Muscle layer of duodenum (tissue), 2 donors: ENCODE data around the gene SRD5A3.

ENCODE experiments used
- H3K27ac ChIP-seq: one replicate; pipeline ENCODE4 v1.7.0; 2013; ENCODE audit warnings: mild to moderate bottlenecking, low read length
- H3K27me3 ChIP-seq: one replicate; pipeline ENCODE4 v1.7.0; 2013; ENCODE audit warnings: low read depth, mild to moderate bottlenecking, control low read depth, low read length
- H3K36me3 ChIP-seq, 2 donors: one replicate each; pipeline ENCODE4 v1.7.0; 2013; ENCODE audit warnings: low read length in 2 of 2, control low read depth in 1 of 2, mild to moderate bottlenecking in 1 of 2; ENCODE audit not compliant: insufficient read depth in 2 of 2, control insufficient read depth in 1 of 2
- H3K4me1 ChIP-seq, 2 donors: one replicate each; pipeline ENCODE4 v1.7.0; 2013; ENCODE audit warnings: low read length in 2 of 2, mild to moderate bottlenecking in 2 of 2, control low read depth in 1 of 2, moderate library complexity in 1 of 2; ENCODE audit not compliant: insufficient read depth in 2 of 2, control insufficient read depth in 1 of 2
- H3K4me3 ChIP-seq, 2 donors: one replicate each; pipeline ENCODE4 v1.7.0; 2013; ENCODE audit warnings: low read length in 2 of 2, low read depth in 1 of 2, mild to moderate bottlenecking in 1 of 2
- H3K9me3 ChIP-seq, 2 donors: one replicate each; pipeline ENCODE4 v1.7.0; 2013; ENCODE audit warnings: low read length in 2 of 2, control low read depth in 1 of 2, mild to moderate bottlenecking in 1 of 2; ENCODE audit not compliant: control insufficient read depth in 1 of 2
- donor health status: healthy.

SRD5A3 gene

DNA sequence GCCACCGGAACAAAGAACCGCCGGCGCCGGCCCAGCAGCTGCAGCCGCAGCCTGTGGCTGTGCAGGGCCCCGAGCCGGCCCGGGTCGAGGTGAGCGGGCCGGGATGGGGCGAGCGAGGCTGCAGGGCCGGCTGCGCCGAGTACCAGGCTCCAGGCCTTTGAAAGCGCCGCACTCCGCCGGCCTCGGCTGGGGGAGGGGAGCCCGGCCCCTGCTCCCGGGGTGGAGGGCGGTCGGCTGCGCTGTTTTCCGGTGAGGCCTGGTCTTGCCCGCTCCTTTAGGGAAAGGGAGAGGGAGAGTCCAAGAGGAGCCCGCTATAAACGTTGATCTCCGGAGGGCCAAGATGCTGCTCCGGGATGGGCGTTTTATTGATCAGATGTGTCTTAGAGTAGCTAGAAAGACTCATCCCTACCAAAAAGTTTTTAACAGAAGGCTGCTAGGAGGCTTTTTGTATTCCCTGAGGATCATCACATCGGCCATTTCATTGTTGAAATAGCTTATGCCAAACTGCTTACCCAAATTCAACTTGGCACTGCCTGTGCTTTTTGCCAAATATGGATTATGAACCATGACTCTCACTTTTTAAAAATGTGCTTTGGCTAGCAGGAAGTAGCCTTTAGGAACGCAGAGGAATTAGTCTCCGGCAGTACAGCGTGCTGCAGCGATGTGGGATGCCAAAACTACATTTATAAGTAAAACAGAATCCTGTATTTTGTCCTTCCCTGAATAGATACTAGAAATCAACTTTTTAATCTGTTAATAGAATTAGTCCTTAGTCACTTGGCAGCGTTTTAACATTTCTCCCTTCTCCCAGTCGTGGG lies 50.5 kb downstream of the SRD5A3 start:
- H3K36me3 ChIP-seq, result peaks cover 4 to 23% of the 10 kb centered on the region in 2 donors
- H3K27ac ChIP-seq, result peak overlapping the region; percentile 98
- H3K4me3 ChIP-seq, result peak overlapping the region; percentile 90 to 91
- no peaks in the 10 kb centered on the region for H3K27me3 ChIP-seq
- no peaks in the 10 kb centered on the region for H3K9me3 ChIP-seq
- H3K4me1 ChIP-seq, result peaks cover 10 to 12% of the 10 kb centered on the region in 2 donors

DNA sequence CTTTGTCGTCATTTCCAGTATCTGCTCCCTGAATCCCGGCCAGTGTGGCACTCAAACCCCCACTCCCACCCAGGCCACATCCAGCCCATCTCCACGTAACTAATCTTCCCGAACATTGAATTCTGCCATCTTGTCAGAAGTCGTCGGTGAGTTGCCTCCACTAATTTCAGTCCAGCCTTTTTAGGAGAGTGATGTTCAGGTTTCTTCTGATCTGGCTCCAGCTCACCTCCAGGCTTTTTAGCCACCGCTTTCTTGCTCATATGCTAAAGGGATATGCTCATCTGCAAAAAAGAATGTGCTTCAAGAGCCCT lies 51.0 kb downstream of the SRD5A3 start:
- H3K27ac ChIP-seq, result peak overlapping the region; percentile 98
- peaks cover 10 to 12% of the 10 kb centered on the region in 2 donors for H3K4me1 ChIP-seq
- no peaks in the 10 kb centered on the region for H3K9me3 ChIP-seq
- peak overlapping the region; percentile 90 to 91 for H3K4me3 ChIP-seq
- H3K27me3 ChIP-seq, result no peaks in the 10 kb centered on the region
- peaks cover 4 to 23% of the 10 kb centered on the region in 2 donors for H3K36me3 ChIP-seq

DNA sequence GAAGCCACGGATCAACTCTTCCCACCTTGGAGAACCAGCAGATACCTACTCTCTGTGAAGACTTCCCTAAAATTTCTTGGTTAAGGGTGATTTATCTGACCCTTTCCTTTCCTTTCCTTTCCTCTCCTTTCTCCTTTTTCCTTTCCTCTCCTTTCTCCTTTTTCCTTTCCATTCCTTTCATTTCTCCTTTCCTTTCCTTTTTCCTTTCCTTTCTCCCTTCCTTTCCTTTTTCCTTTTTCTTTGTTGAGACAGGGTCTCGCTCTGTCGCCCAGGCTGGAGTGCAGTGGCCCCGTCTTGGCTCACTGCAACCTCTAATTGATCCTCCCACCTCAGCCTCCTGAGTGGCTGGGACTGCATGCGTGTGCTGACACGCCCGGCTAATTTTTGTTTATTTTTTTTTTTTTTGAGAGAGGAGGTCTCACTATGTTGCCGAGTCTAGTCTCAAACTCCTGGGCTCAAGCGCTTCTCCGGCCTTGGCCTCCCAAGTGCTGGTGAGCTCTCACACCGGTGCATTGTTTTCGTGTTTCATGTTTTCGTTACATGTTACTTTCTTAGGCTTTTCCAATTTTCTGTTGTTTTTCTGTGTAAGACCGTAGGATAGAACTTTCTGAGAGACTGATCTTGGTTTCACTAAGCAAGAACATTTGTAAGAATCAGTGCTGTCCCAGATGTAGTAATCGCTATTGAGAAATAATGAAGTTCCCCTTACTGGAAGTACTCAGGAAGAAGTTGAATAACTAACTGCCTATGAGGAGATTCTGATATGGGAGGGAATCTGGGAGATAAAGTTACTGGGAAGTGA lies 51.7 kb downstream of the SRD5A3 start:
- H3K4me3 ChIP-seq, result peak overlapping the region; percentile 90 to 91
- H3K36me3 ChIP-seq, result peaks cover 4 to 23% of the 10 kb centered on the region in 2 donors
- no peaks in the 10 kb centered on the region for H3K27me3 ChIP-seq
- H3K4me1 ChIP-seq, result peaks cover 10 to 12% of the 10 kb centered on the region in 2 donors
- peak overlapping the region; percentile 98 for H3K27ac ChIP-seq
- H3K9me3 ChIP-seq, result no peaks in the 10 kb centered on the region

DNA sequence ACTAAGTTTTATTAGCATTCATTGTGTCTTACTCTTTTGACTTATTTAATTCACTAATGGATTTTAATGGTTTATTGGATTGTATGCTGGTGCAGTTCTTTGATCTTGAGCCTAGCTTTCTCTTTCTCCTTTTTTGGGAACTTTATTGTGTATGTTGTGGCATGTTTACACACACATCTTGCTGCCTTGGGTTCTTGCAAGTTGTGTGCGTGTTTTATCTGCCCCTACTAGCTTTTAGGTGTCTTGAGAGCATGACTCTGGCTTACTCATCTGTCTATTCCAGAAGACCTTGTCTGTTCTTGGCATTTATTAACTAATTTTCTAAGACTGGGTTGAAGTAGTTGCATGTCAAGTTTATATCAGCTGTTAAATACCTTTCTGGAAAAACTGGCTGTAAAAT lies 52.4 kb downstream of the SRD5A3 start:
- H3K27me3 ChIP-seq, result no peaks in the 10 kb centered on the region
- H3K27ac ChIP-seq, result peak overlapping the region; percentile 98
- H3K36me3 ChIP-seq, result peaks cover 4 to 23% of the 10 kb centered on the region in 2 donors
- H3K4me3 ChIP-seq, result peak overlapping the region; percentile 90 to 91
- peaks cover 10 to 12% of the 10 kb centered on the region in 2 donors for H3K4me1 ChIP-seq
- no peaks in the 10 kb centered on the region for H3K9me3 ChIP-seq

GRCh38 chr4:55398966-55399365 lies 52.9 kb downstream of the SRD5A3 start:
- peaks cover 10 to 12% of the 10 kb centered on the region in 2 donors for H3K4me1 ChIP-seq
- H3K27ac ChIP-seq, result peak overlapping the region; percentile 98
- H3K36me3 ChIP-seq, result peaks cover 4 to 23% of the 10 kb centered on the region in 2 donors
- no peaks in the 10 kb centered on the region for H3K9me3 ChIP-seq
- no peaks in the 10 kb centered on the region for H3K27me3 ChIP-seq
- peak overlapping the region; percentile 90 to 91 for H3K4me3 ChIP-seq

- H3K4me1 ChIP-seq, result peaks cover 10 to 12% of the 10 kb centered on the region in 2 donors
- H3K9me3 ChIP-seq, result no peaks in the 10 kb centered on the region
- peak overlapping the region; percentile 98 for H3K27ac ChIP-seq
- H3K27me3 ChIP-seq, result no peaks in the 10 kb centered on the region
- H3K4me3 ChIP-seq, result peak overlapping the region; percentile 90 to 91
- peaks cover 4 to 23% of the 10 kb centered on the region in 2 donors for H3K36me3 ChIP-seq
Observed at GRCh38 chr4:55399581-55399980, 53.5 kb downstream of the SRD5A3 start.

DNA sequence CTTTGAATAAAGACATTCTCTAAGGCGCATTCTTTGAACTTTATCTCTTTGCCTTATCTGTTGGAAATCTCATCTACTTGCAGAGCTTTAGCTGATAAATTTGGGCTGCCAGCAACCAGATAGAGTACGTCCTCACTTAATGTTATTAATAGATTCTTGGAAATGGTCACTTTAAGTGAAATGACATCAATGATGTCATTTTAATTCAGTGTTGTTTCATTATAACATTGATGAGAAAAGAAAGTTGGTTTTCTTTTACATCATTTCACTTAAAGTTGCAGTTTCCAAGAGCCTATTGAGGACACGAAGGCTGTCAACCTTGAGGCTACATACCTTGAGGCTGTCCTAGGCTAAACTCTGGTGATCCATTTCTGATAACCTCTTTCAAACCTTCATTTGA lies 59.0 kb downstream of the SRD5A3 start:
- Histone ChIP-seq H3K27ac (no peak overlapping the region), H3K9me3 (no peaks in the 10 kb centered on the region), H3K36me3 (peaks cover 0 to 17% of the 10 kb centered on the region in 2 donors), H3K27me3 (no peaks in the 10 kb centered on the region), H3K4me1 (peaks cover 3 to 4% of the 10 kb centered on the region in 2 donors), H3K4me3 (no peak overlapping the region)

- Histone ChIP-seq H3K27me3 (no peaks in the 10 kb centered on the region), H3K36me3 (peaks cover under 1 to 13% of the 10 kb centered on the region in 2 donors), H3K4me1 (peaks cover 3 to 4% of the 10 kb centered on the region in 2 donors), H3K9me3 (no peaks in the 10 kb centered on the region), H3K4me3 (no peak overlapping the region), H3K27ac (no peak overlapping the region)
Observed at GRCh38 chr4:55406545-55406944, 60.5 kb downstream of the SRD5A3 start.

GRCh38 chr4:55407119-55407518 lies 61.1 kb downstream of the SRD5A3 start:
- Histone ChIP-seq H3K9me3 (no peaks in the 10 kb centered on the region), H3K4me1 (peaks cover 3 to 4% of the 10 kb centered on the region in 2 donors), H3K27ac (no peak overlapping the region), H3K4me3 (no peak overlapping the region), H3K36me3 (peaks cover 6 to 13% of the 10 kb centered on the region in 2 donors), H3K27me3 (no peaks in the 10 kb centered on the region)

DNA sequence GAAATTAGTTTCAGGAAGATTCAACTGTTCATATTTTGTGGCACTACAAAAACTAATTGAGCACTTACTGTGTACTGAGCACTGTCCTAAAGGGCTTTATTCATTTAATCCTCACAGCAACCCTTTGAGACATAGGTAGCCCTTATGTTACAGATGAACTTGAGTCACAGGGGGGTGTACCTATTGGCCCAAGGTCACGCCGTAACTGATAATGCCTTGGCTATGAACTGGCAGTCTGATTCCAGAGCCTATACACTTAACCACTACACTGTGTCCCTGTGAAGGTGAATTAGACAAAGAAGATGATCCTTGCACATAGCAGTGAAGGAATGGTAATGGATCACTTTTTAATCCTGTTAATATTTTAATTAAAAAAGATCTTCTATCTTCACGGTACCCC lies 61.7 kb downstream of the SRD5A3 start:
- no peak overlapping the region for H3K27ac ChIP-seq
- no peak overlapping the region for H3K4me3 ChIP-seq
- peaks cover 6 to 13% of the 10 kb centered on the region in 2 donors for H3K36me3 ChIP-seq
- H3K4me1 ChIP-seq, result peaks cover 3 to 4% of the 10 kb centered on the region in 2 donors
- H3K27me3 ChIP-seq, result no peaks in the 10 kb centered on the region
- H3K9me3 ChIP-seq, result no peaks in the 10 kb centered on the region

GRCh38 chr4:55409468-55410171 lies 63.6 kb downstream of the SRD5A3 start:
- H3K4me3 ChIP-seq, result no peak overlapping the region
- H3K27ac ChIP-seq, result no peak overlapping the region
- H3K27me3 ChIP-seq, result no peaks in the 10 kb centered on the region

More at GRCh38 chr4:55409468-55410171, 63.6 kb downstream of the SRD5A3 start:
- Histone ChIP-seq H3K36me3 (peaks cover 6 to 13% of the 10 kb centered on the region in 2 donors), H3K9me3 (no peaks in the 10 kb centered on the region), H3K4me1 (peaks cover 3 to 4% of the 10 kb centered on the region in 2 donors)
